GM10266 (cell line): Measurements from ENCODE around the gene MIEF2.
A peak's percentile ranks its signal among the peaks of the same experiment; 100 is the strongest.
"Not testable (repeated sequence)": the region's sequence is repeated elsewhere in the genome, so short reads cannot be mapped to it uniquely, and the experiment has no call there.

Experiments used
- DNase-seq: peaks from one replicate; pipeline ENCODE4 v3.0.0; 2012; ENCODE audit errors: extremely low spot score
- CTCF ChIP-seq: IDR thresholded peaks from 2 replicates; pipeline ENCODE4 v1.5.1; 2012; ENCODE audit warnings: mild to moderate bottlenecking, low read depth; ENCODE audit not compliant: control insufficient read depth, insufficient read depth; ENCODE audit errors: missing control alignments

The MIEF2 gene

GRCh38 chr17:18300725-18301480 lies 40.4 kb downstream of the MIEF2 start:
- no peak for DNase-seq
- TF ChIP-seq CTCF = no peak

GRCh38 chr17:18303206-18303605 lies 42.7 kb downstream of the MIEF2 start:
- not testable (repeated sequence) for DNase-seq

- no peak for DNase-seq
- no peak for TF ChIP-seq CTCF
Observed at GRCh38 chr17:18309202-18309601, 48.7 kb downstream of the MIEF2 start.

GRCh38 chr17:18314059-18314730 lies 53.7 kb downstream of the MIEF2 start:
- DNase-seq = no peak
- TF ChIP-seq CTCF = no peak

- peak; percentile 89 for DNase-seq
Observed at GRCh38 chr17:18314731-18315561, 54.5 kb downstream of the MIEF2 start, which contains the start of the genes SMCR8 and TOP3A. SMCR8 (plus strand) TSS chr17:18315293; CDS start chr17:18315790, 497 bp downstream. TOP3A (minus strand) TSS chr17:18314994; CDS start chr17:18314778, 216 bp downstream.

GRCh38 chr17:18315562-18315922 lies 55.1 kb downstream of the MIEF2 start:
- DNase-seq = no peak
- no peak for TF ChIP-seq CTCF

More at GRCh38 chr17:18314731-18315561, 54.5 kb downstream of the MIEF2 start, which contains the start of the genes SMCR8 and TOP3A:
- no peak for TF ChIP-seq CTCF

- no peak for DNase-seq
- TF ChIP-seq CTCF = no peak
Observed at GRCh38 chr17:18315961-18316360, 55.5 kb downstream of the MIEF2 start.
